GM21529 (cell line): ENCODE measurements around the gene DQX1.

ENCODE experiments used
- ATAC-seq: cut with Tn5 transposase; IDR thresholded peaks from one replicate; pipeline ENCODE4 v1.9.1; 2021; ENCODE audit not compliant: unreplicated experiment

DQX1 gene

DNA sequence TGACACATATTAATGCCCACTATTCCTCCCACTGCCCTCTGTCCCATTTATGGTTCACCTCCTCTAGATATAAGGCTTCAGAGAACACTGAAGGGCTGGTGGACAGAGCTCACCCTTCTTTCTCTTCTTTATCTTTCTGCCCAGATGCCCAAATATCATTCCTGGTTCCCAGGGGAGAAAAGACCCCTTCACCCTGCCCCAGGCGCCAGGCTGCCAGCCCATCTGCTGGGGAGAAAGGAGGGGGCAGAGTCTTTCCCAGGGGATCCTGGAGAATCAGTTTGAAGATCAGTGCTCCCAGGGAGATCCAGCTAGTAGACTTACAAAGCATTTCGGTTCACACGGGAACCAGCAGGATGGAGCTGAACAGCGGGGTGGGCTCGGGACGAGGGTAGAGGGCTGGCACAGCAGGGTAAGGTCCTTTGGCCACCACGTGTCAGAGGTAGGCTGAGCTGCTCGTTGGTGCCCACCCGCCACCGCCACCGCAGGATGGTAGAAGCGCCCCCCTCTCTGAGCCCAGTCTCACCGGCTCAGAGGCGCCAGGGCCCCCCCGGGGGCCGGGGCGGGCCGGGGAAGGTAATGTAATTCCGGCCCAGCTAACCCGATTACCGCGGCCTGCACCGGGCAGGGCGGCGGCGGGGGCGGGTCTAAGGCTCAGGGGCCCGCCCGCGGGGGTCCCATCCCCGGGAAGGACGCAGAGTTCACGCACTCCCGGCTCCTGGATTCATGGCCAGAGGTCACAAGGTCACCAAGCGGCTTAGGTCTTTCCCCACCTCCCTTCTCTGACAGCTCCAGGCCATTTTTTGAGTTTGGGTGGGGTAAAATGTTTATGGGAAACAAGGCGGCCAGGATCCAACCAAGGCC lies 13.1 kb downstream of the DQX1 start:
- ATAC-seq, result no peak

DNA sequence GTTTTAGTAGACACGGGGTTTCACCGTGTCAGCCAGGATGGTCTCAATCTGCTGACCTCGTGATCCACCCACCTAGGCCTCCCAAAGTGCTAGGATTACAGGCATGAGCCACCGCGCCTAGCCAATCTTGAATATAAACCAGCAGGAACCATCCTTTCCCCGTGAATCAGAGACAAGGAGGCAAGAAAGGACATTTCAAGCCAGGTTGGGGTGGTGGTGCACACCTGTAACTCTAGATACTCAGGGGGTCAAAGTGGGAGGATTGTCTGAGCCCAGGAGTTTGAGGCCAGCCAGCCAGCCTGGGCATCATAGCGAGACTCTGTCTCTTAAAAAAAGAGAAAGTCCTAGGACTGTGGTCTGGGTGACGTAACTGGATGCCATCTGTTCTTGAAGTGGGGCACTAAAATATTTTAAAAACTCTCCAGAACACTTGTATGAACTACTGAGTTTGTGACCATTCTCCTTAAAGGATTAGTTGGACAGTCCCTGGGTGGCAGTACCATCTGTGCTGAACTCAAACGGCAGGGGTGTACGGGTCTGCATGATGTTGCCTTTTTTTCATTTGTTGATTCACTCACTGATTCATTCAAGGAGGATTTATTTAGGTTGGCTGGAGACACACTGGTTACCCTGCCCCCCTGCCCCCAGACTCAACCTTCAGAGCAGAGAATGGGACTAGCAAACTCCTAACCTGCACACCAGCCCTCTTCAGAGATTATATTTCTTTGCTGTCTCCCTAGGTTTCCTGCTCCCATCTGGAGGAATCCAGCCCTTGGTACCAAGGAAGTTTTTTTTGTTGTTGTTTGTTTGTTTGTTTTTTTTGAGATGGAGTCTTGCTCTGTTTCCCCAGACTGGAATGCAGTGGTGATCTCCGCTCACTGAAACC lies 14.7 kb downstream of the DQX1 start:
- ATAC-seq, result no peak

DNA sequence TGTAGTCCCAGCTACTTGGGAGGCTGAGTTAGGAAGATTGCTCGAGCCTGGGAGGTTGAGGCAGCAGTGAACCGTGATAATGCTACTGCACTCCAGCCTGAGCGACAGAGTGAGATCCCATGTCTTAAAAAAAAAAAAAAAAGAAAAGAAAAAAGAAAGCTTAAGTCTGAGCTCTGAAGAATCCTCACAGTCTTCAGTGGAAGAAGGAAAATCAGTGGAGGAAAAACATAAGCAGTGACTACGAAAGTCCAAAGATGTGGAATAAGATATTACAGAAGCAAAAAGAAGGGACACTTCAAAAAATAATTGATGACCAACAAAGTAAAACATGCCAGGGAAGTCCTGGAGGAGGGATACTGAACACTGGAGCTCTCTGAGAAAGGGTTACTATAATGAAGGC lies 15.8 kb downstream of the DQX1 start:
- no peak for ATAC-seq

DNA sequence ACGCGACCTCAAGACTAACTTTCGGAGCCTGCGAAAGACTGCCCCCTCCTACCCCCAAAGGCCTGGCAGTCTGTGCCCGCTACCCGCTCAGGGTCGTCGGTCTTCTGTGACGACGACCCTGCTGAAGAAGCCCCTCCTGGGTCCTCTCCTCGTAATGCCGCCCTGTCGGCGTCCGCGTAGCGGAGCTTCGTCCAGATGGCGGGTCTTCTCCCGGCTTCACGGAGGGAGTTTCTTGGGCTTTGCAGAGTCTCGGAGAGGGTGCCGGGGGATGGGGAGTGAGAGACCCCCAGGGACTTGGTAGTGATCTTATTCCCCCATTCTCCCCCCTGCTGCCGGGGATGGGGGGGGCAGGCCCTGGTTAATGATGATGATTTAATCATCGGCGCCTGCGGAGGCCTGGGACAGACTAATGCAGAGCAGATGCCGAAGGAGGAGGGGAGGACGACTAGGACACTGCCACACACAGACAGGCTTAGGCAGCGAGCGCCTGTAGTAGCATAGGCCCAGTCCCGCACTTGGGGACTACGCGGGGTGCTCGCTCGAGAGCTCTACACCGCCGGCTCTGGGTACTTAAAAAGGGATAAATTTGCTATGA lies 18.0 kb downstream of the DQX1 start:
- ATAC-seq, result peak; percentile 6

DNA sequence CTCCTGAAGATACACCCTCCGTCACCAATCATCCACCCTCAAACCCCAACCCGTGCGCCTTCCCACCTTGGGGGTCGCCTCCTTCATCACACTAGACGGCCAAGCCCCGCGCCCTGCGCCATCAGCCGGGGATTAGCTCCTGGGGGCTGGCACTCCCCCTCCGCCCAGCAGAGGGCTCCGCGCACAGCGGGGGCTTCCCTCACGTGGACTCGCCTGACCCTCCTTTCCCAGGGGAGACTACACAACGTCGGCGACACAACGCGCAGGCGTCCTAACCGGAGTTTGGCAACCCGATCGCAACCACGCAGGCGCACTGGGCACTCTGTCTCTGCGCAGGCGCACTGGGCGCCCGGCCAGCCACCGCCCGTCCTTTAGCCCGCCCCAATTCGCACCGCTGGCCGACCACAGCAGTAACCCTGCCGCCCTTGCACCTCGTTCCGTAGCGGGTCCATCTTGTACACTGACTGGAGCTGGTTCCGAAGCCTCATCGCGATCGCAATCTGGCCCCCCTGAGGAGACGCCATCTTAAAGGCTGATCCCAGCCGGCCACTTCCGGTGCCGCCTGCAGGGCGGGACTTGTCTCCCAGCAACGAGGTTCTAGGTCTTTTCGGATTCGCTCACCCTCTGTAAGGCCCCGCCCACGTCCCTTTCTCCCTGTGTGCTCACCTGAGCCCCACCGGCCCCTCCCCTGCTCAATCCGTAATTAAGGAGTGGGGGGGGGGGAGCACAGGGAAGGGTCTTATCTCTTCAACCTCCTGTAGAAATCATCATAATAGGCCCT lies 18.7 kb downstream of the DQX1 start, which contains the start of gene PCGF1:
Gene PCGF1, minus strand, starts transcription at position 551 of the 781 bp plus-strand sequence. Its CDS starts 27 bp downstream, at position 524.
- peak; percentile 91 for ATAC-seq

GRCh38 chr2:74505448-74506246 lies 20.4 kb downstream of the DQX1 start:
- ATAC-seq, result no peak

- no peak for ATAC-seq
These were observed 21.4 kb downstream of the DQX1 start for GRCh38 chr2:74504591-74504990.

- ATAC-seq, result no peak
These were observed 22.2 kb downstream of the DQX1 start for GRCh38 chr2:74503506-74504475.

DNA sequence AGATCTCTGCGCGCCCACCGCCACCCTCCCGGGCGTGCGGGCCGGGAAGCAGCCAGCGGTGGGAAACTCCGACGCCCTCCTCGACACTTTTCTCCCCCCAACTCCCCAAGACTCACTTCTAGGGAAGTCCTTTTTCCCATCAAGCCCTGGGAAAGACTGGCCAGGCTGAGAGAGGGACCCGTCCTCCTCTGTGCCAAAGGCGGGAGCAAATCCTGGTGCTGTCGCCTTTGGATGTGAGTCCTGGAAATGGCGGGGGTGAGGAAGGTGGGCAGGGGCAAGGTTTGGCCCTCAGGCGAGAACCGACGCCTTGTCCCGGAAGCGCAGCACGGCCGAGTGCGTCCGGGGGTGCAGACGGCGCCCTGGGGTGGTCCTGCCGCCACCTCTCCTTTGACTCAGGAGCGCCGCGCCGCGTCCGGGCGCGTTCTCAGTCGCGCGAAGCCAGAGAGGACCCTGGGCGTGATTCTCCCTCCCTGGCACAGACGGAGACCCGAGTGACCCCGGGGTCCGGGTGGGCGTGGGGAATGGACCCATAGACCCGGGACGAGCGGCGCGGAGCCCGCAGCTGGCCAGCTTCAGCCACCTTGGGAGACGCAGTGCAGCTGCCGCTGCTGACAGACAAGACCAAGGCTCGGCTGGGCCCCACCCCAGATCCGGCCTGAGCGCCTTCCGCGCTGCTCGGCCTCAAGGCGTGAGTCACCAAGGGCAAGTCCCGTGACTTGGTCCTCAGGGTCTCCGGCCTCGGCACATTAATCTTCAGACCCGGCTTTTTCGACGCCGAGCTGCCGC lies 23.1 kb downstream of the DQX1 start:
- ATAC-seq, result peak; percentile 36

GRCh38 chr2:74502147-74502719 lies 23.8 kb downstream of the DQX1 start:
- ATAC-seq, result no peak

GRCh38 chr2:74501335-74502071 lies 24.5 kb downstream of the DQX1 start:
- no peak for ATAC-seq

DNA sequence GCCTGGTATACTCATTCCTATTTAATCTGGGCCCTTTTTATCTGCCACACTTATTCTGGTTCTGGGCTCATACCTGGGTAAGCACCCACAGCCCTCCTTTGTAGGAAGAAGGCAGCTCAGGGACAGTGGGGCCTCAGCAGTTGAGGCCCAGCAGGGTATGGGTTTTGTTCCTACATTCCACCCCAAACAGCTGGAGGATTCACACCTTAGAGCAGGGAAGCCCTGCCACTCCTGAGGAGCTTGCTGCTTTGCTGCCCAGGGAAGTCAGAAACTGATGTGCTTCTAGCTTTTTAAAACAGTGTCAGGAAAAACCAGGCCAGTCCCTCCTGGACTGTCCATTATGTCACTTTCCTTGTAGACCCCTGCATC lies 25.5 kb downstream of the DQX1 start:
- ATAC-seq, result no peak

DNA sequence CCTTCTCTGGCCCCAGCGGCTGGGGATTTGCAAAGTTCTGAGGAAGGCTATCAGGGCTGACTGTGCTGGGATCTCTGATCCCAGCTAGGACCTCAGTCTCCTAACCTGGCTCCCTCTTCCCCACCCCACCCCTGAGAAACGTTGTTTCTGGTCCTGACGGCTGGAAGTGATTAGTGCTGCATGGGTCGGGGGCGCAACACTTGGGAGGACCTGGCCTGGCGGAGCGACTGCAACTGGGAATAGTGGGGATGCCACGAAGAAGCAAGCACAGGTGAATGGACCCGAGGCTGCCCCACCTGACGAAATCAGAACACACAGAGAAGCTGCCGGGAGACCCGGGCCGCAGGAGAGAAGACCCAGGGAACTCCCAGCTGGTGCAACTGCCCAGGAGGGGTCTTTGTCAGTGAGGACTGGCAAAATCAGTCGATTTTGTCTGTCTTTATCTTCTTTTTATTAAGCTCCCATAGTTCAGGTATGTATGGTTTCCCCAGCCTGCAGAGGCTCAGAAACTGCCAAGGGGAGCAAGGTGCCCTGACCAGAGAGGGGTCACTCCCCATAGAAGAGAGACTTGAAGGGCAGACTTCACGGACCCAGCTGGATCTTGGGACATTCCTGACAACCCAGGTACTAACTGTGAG lies 26.0 kb downstream of the DQX1 start:
- no peak for ATAC-seq

- no peak for ATAC-seq
These were observed 26.6 kb downstream of the DQX1 start, which contains the start of gene LBX2 for GRCh38 chr2:74499267-74499939. LBX2 (minus strand) TSS chr2:74499603; CDS start chr2:74499537, 66 bp downstream.

DNA sequence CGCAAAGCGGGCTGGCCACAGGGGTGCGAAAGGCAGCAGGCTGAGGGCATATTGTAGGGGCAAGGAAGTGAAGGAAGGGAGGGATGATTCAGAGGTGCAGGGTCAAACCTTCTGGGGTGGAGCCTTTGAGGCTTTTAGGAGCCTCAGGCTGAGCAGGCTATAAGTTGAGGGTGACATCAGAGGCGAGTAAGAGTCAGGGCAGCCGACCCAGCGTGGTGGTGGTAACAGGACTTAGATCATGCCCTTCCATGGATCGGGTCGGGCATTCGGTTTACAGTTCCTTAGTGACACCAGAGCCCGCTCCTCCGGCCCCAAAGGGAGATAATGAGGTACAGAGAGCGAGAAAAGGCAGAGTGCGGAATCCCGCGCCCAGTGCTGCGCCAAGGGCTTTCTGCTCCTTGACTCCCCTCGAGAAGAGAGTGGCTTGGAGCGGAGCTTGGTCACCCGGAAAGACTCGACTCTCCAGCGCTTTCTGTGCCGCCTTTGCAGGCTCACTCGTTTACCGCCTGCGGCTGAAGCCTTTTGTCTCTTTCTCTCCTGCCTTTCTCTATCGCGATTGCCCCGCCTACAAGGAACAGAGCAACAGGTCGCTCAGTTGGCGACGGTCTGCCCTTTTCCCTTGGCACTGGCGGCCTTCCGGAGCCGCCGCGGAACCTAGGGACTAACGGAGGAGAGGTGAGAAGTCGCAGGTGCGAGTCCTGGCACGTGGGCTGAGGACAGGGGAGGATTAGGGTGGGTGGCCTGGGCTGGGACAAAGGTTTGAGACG lies 27.3 kb downstream of the DQX1 start:
- no peak for ATAC-seq
